Endodermal cell (in vitro differentiated cells): ENCODE data around the gene SMAP2. TPM values are rescaled to one million over a fixed set of nuclear protein-coding genes. Genes with fewer than 3 reads are reported as not detected.
A peak's percentile ranks its signal among the peaks of the same experiment; 100 is the strongest.

Experiments
- DNase-seq: peaks from one replicate; pipeline ENCODE4 v3.0.0-alpha.2; 2017
- H3K27ac ChIP-seq: 2 replicates; pipeline ENCODE4 v1.5.1; 2013; ENCODE audit warnings: mild to moderate bottlenecking, low read depth, low read length, moderate library complexity
- H3K27me3 ChIP-seq: 2 replicates; pipeline ENCODE4 v1.6.1; 2013; ENCODE audit warnings: mild to moderate bottlenecking, low read length, moderate library complexity; ENCODE audit not compliant: insufficient read depth, control insufficient read depth, poor library complexity, severe bottlenecking
- H3K36me3 ChIP-seq: 2 replicates; pipeline ENCODE4 v1.7.0; 2013; ENCODE audit warnings: mild to moderate bottlenecking, low read length, moderate library complexity; ENCODE audit not compliant: control insufficient read depth, insufficient read depth
- H3K4me1 ChIP-seq: one replicate; pipeline ENCODE4 v1.7.0; 2013; ENCODE audit warnings: low read length; ENCODE audit not compliant: control insufficient read depth, insufficient read depth
- H3K4me3 ChIP-seq: 2 replicates; pipeline ENCODE4 v1.5.1; 2013; ENCODE audit warnings: mild to moderate bottlenecking, low read length, moderate library complexity
- H3K9ac ChIP-seq: 2 replicates; pipeline ENCODE4 v1.6.1; 2013; ENCODE audit warnings: mild to moderate bottlenecking, low read length, moderate library complexity; ENCODE audit not compliant: poor library complexity, severe bottlenecking; ENCODE audit errors: extremely low read depth
- H3K9me3 ChIP-seq: 2 replicates; pipeline ENCODE4 v1.6.1; 2013; ENCODE audit warnings: mild to moderate bottlenecking, low read length, moderate library complexity; ENCODE audit not compliant: control insufficient read depth
- H3K27ac Mint-ChIP-seq: 2 replicates; pipeline ENCODE4 v1.8.0; 2020; ENCODE audit warnings: mixed read lengths
- H3K27me3 Mint-ChIP-seq: 2 replicates; pipeline ENCODE4 v1.8.0; 2021; ENCODE audit warnings: mild to moderate bottlenecking, mixed read lengths; ENCODE audit not compliant: insufficient read depth
- H3K36me3 Mint-ChIP-seq: 2 replicates; pipeline ENCODE4 v1.8.0; 2020; ENCODE audit warnings: low read depth, mixed read lengths
- H3K4me1 Mint-ChIP-seq: 2 replicates; pipeline ENCODE4 v1.8.0; 2020; ENCODE audit warnings: mixed read lengths
- H3K4me3 Mint-ChIP-seq: 2 replicates; pipeline ENCODE4 v1.8.0; 2020; ENCODE audit warnings: mild to moderate bottlenecking, moderate library complexity, mixed read lengths
- H3K9me3 Mint-ChIP-seq: 2 replicates; pipeline ENCODE4 v1.8.0; 2020; ENCODE audit warnings: mild to moderate bottlenecking, mixed read lengths
- WGBS, 2 experiments: methylation state at CpG; one replicate each; pipeline versions ENCODE4 v1.1.5 to v1.1.7; 2013; ENCODE audit warnings: missing lambda C conversion rate in 2 of 2, mixed read lengths in 1 of 2; ENCODE audit not compliant: insufficient coverage in 1 of 2, insufficient read length in 1 of 2; 5-methylcytosine and 5-hydroxymethylcytosine counted together
- total RNA-seq, 2 donors: library from RNA; stranded (reverse); fragmentation: NEBNext Ultra II Directional in 1 of 2; extraction: Animal tissue kit (Norgen Biotek cat#: 25700) in 1 of 2; gene quantifications; 2 replicates in 1 of 2; 3 replicates in 1 of 2; pipeline ENCODE4 v1.2.1, GENCODE V29; 2021
- TF ChIP-seq, protein P1 (sequence below): fragments of 200-600 bp; sonication (generic); conservative IDR thresholded peaks from 2 replicates; pipeline ENCODE4 v1.5.0; 2021; ENCODE audit warnings: antibody characterized with exemption, mild to moderate bottlenecking

Gene SMAP2
- total RNA-seq, 2 donors from 2014 or later = 21.9 to 22.3 TPM

DNA sequence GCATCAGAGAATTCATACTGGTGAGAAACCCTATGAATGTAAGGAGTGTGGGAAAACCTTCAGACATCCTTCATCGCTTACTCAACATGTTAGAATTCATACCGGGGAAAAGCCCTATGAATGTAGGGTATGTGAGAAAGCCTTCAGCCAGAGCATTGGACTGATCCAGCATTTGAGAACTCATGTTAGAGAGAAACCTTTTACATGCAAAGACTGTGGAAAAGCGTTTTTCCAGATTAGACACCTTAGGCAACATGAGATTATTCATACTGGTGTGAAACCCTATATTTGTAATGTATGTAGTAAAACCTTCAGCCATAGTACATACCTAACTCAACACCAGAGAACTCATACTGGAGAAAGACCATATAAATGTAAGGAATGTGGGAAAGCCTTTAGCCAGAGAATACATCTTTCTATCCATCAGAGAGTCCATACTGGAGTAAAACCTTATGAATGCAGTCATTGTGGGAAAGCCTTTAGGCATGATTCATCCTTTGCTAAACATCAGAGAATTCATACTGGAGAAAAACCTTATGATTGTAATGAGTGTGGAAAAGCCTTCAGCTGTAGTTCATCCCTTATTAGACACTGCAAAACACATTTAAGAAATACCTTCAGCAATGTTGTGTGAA lies 89.5 kb downstream of the SMAP2 start:
- H3K9me3 ChIP-seq = peaks cover 100% of the 10 kb centered on the region
- H3K4me1 ChIP-seq = no peaks in the 10 kb centered on the region
- Mint-ChIP-seq H3K9me3 (peaks cover 98% of the 10 kb centered on the region), H3K27me3 (no peaks in the 10 kb centered on the region), H3K4me1 (no peaks in the 10 kb centered on the region), H3K4me3 (no peak overlapping the region), H3K36me3 (peaks cover 88% of the 10 kb centered on the region), H3K27ac (no peak overlapping the region)
- DNase-seq = no peak
- no peaks in the 10 kb centered on the region for H3K27me3 ChIP-seq
- TF ChIP-seq, protein P1, sequence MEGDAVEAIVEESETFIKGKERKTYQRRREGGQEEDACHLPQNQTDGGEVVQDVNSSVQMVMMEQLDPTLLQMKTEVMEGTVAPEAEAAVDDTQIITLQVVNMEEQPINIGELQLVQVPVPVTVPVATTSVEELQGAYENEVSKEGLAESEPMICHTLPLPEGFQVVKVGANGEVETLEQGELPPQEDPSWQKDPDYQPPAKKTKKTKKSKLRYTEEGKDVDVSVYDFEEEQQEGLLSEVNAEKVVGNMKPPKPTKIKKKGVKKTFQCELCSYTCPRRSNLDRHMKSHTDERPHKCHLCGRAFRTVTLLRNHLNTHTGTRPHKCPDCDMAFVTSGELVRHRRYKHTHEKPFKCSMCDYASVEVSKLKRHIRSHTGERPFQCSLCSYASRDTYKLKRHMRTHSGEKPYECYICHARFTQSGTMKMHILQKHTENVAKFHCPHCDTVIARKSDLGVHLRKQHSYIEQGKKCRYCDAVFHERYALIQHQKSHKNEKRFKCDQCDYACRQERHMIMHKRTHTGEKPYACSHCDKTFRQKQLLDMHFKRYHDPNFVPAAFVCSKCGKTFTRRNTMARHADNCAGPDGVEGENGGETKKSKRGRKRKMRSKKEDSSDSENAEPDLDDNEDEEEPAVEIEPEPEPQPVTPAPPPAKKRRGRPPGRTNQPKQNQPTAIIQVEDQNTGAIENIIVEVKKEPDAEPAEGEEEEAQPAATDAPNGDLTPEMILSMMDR = no peak
- no peak overlapping the region for H3K9ac ChIP-seq
- peak overlapping the region; percentile 47 for H3K4me3 ChIP-seq
- no peak overlapping the region for H3K27ac ChIP-seq
- WGBS, 2 experiments = 99 to 100% methylated on average over 1 to 3 of the region's 3 CpGs
- peaks cover 70% of the 10 kb centered on the region for H3K36me3 ChIP-seq

DNA sequence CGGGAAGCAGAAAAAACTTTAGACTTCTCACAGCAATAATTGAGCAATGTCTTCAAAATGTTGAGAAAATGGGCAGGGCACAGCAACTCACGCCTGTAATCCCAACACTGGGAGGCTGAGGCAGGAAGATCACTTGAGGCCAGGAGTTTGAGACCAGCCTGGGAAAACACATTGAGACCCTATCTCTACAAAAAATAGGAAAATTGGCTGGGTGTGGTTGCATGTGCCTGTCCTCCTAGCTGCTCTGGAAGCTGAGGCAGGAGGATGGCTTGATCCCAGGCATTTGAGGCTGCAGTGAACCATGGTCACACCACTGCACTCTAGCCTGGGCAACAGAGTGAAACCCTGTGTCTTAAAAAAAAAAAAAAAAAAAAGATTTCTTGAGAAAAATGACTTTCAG lies 95.8 kb downstream of the SMAP2 start:
- Mint-ChIP-seq H3K4me1 (no peaks in the 10 kb centered on the region), H3K9me3 (peaks cover 80% of the 10 kb centered on the region), H3K27me3 (peaks cover 9% of the 10 kb centered on the region), H3K36me3 (peaks cover 40% of the 10 kb centered on the region), H3K27ac (no peak overlapping the region), H3K4me3 (no peak overlapping the region)
- Histone ChIP-seq H3K27ac (no peak overlapping the region), H3K36me3 (peaks cover 17% of the 10 kb centered on the region), H3K27me3 (no peaks in the 10 kb centered on the region), H3K4me3 (no peak overlapping the region), H3K9ac (no peak overlapping the region), H3K4me1 (no peaks in the 10 kb centered on the region), H3K9me3 (peaks cover 79% of the 10 kb centered on the region)
- no peak for DNase-seq
- WGBS, 2 experiments = 94 to 99% methylated on average over 2 of the region's 2 CpGs
- TF ChIP-seq, protein P1 = no peak

Other genes with a start within 250 kb of the SMAP2 start
- 10 to 100 TPM; 18.8 to 23.3 TPM for gene RLF, start 212.3 kb upstream of the SMAP2 start, total RNA-seq
- not detected for gene TMCO2, start 125.8 kb upstream of the SMAP2 start, total RNA-seq
- gene ZMPSTE24, start 115.5 kb upstream of the SMAP2 start, total RNA-seq = 10 to 100 TPM; 41.4 to 42.4 TPM
- 100 to 1,000 TPM; 295 to 470 TPM for gene COL9A2, start 56.4 kb upstream of the SMAP2 start, total RNA-seq
- 10 to 100 TPM in 1 of 2 donors, 1 to 10 TPM in 1; 7.7 to 10.3 TPM for gene ZFP69B, start 76.7 kb downstream of the SMAP2 start, total RNA-seq
- gene ZFP69, start 103.6 kb downstream of the SMAP2 start, total RNA-seq = 1 to 10 TPM; 4.9 to 6.0 TPM
- 10 to 100 TPM in 1 of 2 donors, 1 to 10 TPM in 1; 8.6 to 13.3 TPM for gene EXO5, start 135.0 kb downstream of the SMAP2 start, total RNA-seq
- gene ZNF684, start 157.9 kb downstream of the SMAP2 start, total RNA-seq = 10 to 100 TPM in 1 of 2 donors, 1 to 10 TPM in 1; 5.1 to 10.4 TPM